Transverse colon (tissue), 4 donors: ENCODE results near the gene OR52I2. TPM values are rescaled to one million over a fixed set of nuclear protein-coding genes. Genes with fewer than 3 reads are reported as not detected.

Source experiments
- DNase-seq: peaks from one replicate; pipeline ENCODE4 v3.0.0-alpha.2; 2019
- H3K27ac ChIP-seq, 4 donors: fragments of 200-600 bp; sonication (generic); 2 replicates each; pipeline ENCODE4 v1.5.1; 2016 to 2018; ENCODE audit warnings: inconsistent platforms in 4 of 4
- H3K27me3 ChIP-seq: fragments of 200-600 bp; sonication (generic); 2 replicates; pipeline ENCODE4 v1.5.1; 2017; ENCODE audit warnings: inconsistent platforms
- H3K36me3 ChIP-seq, 4 donors: fragments of 200-600 bp; sonication (generic); 2 replicates each; pipeline ENCODE4 v1.5.1; 2017 to 2019; ENCODE audit warnings: inconsistent platforms in 4 of 4
- H3K4me1 ChIP-seq, 4 donors: fragments of 200-600 bp; sonication (generic); 2 replicates each; pipeline ENCODE4 v1.5.1; 2017 to 2020; ENCODE audit warnings: inconsistent platforms in 4 of 4
- H3K4me3 ChIP-seq, 4 donors: fragments of 200-600 bp; sonication (generic); 1 replicate in 1 of 4; 2 replicates in 3 of 4; pipeline versions ENCODE4 v1.5.1 to v1.6.1; 2017 to 2019; ENCODE audit warnings: inconsistent platforms in 4 of 4
- H3K9me3 ChIP-seq, 2 donors: fragments of 200-600 bp; sonication (generic); 2 replicates each; pipeline ENCODE4 v1.5.1; 2017 to 2019; ENCODE audit warnings: inconsistent platforms in 2 of 2
- EP300 ChIP-seq: sonication (generic); formaldehyde crosslinking; IDR thresholded peaks from one replicate; pipeline ENCODE4 v1.6.1; 2017; ENCODE audit warnings: antibody characterized with exemption, low read depth
- POLR2A ChIP-seq: fragments of 450-650 bp; IDR thresholded peaks from one replicate; pipeline ENCODE4 v1.6.1; 2016; ENCODE audit warnings: antibody characterized with exemption, mild to moderate bottlenecking, moderate library complexity
- POLR2AphosphoS5 ChIP-seq, 3 donors: sonication (generic); formaldehyde crosslinking; IDR thresholded peaks; one replicate each; pipeline ENCODE4 v1.6.1; 2016; ENCODE audit warnings: antibody characterized with exemption in 3 of 3
- WGBS, 2 donors: methylation state at CpG; one replicate each; pipeline ENCODE4 v1.1.5; 2018; ENCODE audit warnings: low coverage in 1 of 2; 5-methylcytosine and 5-hydroxymethylcytosine counted together
- in situ Hi-C, 4 donors: fragments of 200-750 bp; cut with MboI; loops; one replicate each; pipeline versions ENCODE4 v1.15.0 to v1.15.1; 2017; ENCODE audit warnings: low sequenced_read_pairs in 3 of 4, low pct_ligation_motif_present in 1 of 4, low pct_unique_long_range_greater_than_20kb in 1 of 4
- intact Hi-C: fragments of 100-400 bp; cut with DNase I; formaldehyde crosslinking; loops from one replicate; pipeline ENCODE4 v1.15.1; 2023; ENCODE audit warnings: low total_unique reads
- total RNA-seq, 4 donors: library from RNA; depleted of rRNA; stranded (reverse); fragments of >200 nt; gene quantifications; one replicate each; pipeline ENCODE4 v1.1.0, GENCODE V29; 2016
- TF ChIP-seq, protein P1 (sequence below), 5 experiments: fragments of 200-600 bp in 3 of 5; fragments of 450-650 bp in 2 of 5; sonication (generic) in 3 of 5; IDR thresholded peaks; 1 replicate in 2 of 5; 2 replicates in 3 of 5; pipeline ENCODE4 v1.5.1; 2016 to 2017; ENCODE audit warnings: antibody characterized with exemption in 5 of 5, inconsistent platforms in 3 of 5, mild to moderate bottlenecking in 2 of 5, moderate library complexity in 1 of 5

The OR52I2 gene
- total RNA-seq, 4 donors from 2014 or later, result not detected

DNA sequence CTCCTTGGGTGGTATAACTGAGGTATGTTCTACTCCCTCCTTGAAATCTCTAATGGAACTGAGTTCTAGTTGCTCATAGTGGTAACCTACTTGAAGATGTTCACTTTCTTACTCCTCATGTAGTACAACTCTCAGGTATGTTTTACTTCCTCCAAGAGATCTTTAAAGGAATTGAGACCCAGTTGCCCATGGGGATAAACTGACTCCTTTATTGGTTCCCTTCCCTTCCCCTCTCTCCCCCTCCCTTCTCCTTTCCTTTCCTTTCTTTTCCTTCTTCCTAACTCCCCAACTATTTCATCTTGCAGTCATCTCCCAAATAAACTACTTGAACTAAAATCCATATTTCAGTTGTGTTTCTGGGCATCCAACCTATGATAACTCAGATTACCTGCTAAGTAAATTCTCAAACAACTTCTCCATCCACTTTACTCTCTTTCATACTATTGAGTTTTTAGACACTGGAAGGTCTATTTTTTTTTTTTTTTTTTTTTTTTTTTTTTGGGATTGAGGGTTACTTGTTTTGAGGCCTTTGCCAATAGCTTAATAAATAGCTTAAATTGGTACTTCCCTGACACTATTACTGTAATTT lies 34.4 kb downstream of the OR52I2 start:
- no peaks in the 10 kb centered on the region for H3K4me1 ChIP-seq
- H3K9me3 ChIP-seq, result no peaks in the 10 kb centered on the region
- no peak for DNase-seq
- in situ Hi-C loops (no loop called here), intact Hi-C loops (no loop called here)
- TF ChIP-seq POLR2AphosphoS5 (IDR thresholded peaks at IDR 0.05) (no peak), POLR2A (no peak), EP300 (no peak)
- TF ChIP-seq, protein P1, sequence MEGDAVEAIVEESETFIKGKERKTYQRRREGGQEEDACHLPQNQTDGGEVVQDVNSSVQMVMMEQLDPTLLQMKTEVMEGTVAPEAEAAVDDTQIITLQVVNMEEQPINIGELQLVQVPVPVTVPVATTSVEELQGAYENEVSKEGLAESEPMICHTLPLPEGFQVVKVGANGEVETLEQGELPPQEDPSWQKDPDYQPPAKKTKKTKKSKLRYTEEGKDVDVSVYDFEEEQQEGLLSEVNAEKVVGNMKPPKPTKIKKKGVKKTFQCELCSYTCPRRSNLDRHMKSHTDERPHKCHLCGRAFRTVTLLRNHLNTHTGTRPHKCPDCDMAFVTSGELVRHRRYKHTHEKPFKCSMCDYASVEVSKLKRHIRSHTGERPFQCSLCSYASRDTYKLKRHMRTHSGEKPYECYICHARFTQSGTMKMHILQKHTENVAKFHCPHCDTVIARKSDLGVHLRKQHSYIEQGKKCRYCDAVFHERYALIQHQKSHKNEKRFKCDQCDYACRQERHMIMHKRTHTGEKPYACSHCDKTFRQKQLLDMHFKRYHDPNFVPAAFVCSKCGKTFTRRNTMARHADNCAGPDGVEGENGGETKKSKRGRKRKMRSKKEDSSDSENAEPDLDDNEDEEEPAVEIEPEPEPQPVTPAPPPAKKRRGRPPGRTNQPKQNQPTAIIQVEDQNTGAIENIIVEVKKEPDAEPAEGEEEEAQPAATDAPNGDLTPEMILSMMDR (IDR thresholded peaks at IDR 0.05), result no peak
- H3K36me3 ChIP-seq, result no peaks in the 10 kb centered on the region
- H3K27me3 ChIP-seq, result no peaks in the 10 kb centered on the region
- no peak overlapping the region for H3K27ac ChIP-seq
- no peak overlapping the region for H3K4me3 ChIP-seq

DNA sequence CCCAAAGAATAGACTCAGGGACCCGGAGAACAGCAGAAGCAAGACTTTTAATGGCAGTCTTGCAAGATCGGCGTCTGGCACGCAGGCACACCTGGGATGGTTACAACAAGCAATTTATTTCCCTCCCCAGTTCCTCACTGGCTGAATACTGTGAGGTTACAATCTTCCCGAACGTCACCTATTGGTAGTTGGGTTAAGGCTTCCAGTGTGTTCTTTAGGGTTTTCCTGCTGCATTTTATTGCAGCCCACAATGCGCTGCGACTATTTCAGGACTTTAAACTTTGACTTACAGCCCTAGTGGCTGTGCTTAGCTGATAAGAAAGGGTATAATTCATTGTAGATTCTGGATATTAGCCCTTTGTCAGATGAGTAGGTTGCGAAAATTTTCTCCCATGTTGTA lies 38.0 kb downstream of the OR52I2 start:
- H3K9me3 ChIP-seq, result no peaks in the 10 kb centered on the region
- H3K4me1 ChIP-seq, result no peaks in the 10 kb centered on the region
- H3K36me3 ChIP-seq, result no peaks in the 10 kb centered on the region
- TF ChIP-seq, protein P1 (IDR thresholded peaks at IDR 0.05), result no peak
- TF ChIP-seq POLR2AphosphoS5 (IDR thresholded peaks at IDR 0.05) (no peak), POLR2A (no peak), EP300 (no peak)
- intact Hi-C loops (no loop called here), in situ Hi-C loops (no loop called here)
- H3K4me3 ChIP-seq, result no peak overlapping the region
- DNase-seq, result peak; percentile 20
- 51 to 64% methylated on average over 4 to 9 of the region's 9 CpGs for WGBS, 2 donors
- no peak overlapping the region for H3K27ac ChIP-seq
- H3K27me3 ChIP-seq, result no peaks in the 10 kb centered on the region

GRCh38 chr11:4626207-4627099 lies 44.9 kb downstream of the OR52I2 start:
- Histone ChIP-seq H3K36me3 (no peaks in the 10 kb centered on the region), H3K27ac (no peak overlapping the region), H3K4me3 (no peak overlapping the region), H3K9me3 (no peaks in the 10 kb centered on the region), H3K27me3 (no peaks in the 10 kb centered on the region), H3K4me1 (no peaks in the 10 kb centered on the region)
- 44% methylated on average over 11 to 15 of the region's 15 CpGs for WGBS, 2 donors
- in situ Hi-C loops (loop anchor here (25.0 kb wide), 2 partner anchors 211 to 386 kb away; partner anchors contain the start of gene OR51S1 (in 1 of the 4)), intact Hi-C loops (loop anchor here (5.0 to 10.0 kb wide), 2 partner anchors 206 to 378 kb away; no protein-coding TSS in a partner anchor)
- DNase-seq, result peak; percentile 74
- no peak for TF ChIP-seq EP300
- TF ChIP-seq, protein P1 (IDR thresholded peaks at IDR 0.05), result peak; percentile 67 to 81 (median 68)

- Histone ChIP-seq H3K27me3 (peaks cover 3% of the 10 kb centered on the region), H3K9me3 (no peaks in the 10 kb centered on the region), H3K4me3 (no peak overlapping the region), H3K36me3 (no peaks in the 10 kb centered on the region), H3K4me1 (peaks cover 0 to 4% (median 0%) of the 10 kb centered on the region in 4 donors), H3K27ac (no peak overlapping the region)
- WGBS, 2 donors, result 67 to 76% methylated on average over 2 of the region's 2 CpGs
- intact Hi-C loops (loop anchor here (5.0 kb wide), 1 partner anchor 191 kb away; no protein-coding TSS in a partner anchor), in situ Hi-C loops (loop anchor here (10.0 to 25.0 kb wide), 3 partner anchors 201 to 376 kb away; partner anchors contain the start of gene OR51S1 (in 1 of the 4))
- TF ChIP-seq POLR2A, result no peak
- DNase-seq, result no peak
Observed at GRCh38 chr11:4636136-4636535, 54.6 kb downstream of the OR52I2 start.
